NCI-H1092 treated with DMSO at 0.1 percent for 48 hours (cell line): Measurements from ENCODE around the gene FSTL4.

ENCODE experiments used
- DNase-seq: peaks from one replicate; lab custom pipeline; 2025; lab: John Stamatoyannopoulos, UW

The FSTL4 gene

GRCh38 chr5:133163839-133164238 is 448.5 kb downstream of the FSTL4 start:
- DNase-seq = no peak

GRCh38 chr5:133159543-133159942 is 452.8 kb downstream of the FSTL4 start:
- no peak for DNase-seq

- no peak for DNase-seq
Observed at GRCh38 chr5:133155326-133155969, 456.9 kb downstream of the FSTL4 start.

GRCh38 chr5:133154274-133155075 is 457.9 kb downstream of the FSTL4 start:
- DNase-seq = no peak

- DNase-seq = no peak
Observed at GRCh38 chr5:133150909-133151544, 461.3 kb downstream of the FSTL4 start.

- no peak for DNase-seq
Observed at GRCh38 chr5:133149345-133149744, 463.0 kb downstream of the FSTL4 start.

GRCh38 chr5:133147815-133148567 is 464.4 kb downstream of the FSTL4 start:
- DNase-seq = no peak

GRCh38 chr5:133147411-133147810 is 464.9 kb downstream of the FSTL4 start:
- DNase-seq = no peak
